ENCODE data around the gene SLC32A1. TPM values are rescaled to one million over a fixed set of nuclear protein-coding genes. Genes with fewer than 3 reads are reported as not detected.

The SLC32A1 gene
- total RNA-seq, 1 experiment from 2014 or later, result 0.24 TPM

GRCh38 chr20:38751360-38751976 lies 27.2 kb downstream of the SLC32A1 start:
- Histone ChIP-seq H3K9me3 (ENCODE audit: control insufficient read depth, low read depth, low read length) (no peaks in the 10 kb centered on the region), H4K91ac (ENCODE audit: insufficient read length, low read depth, low read length) (no peak overlapping the region), H3K4me2 (ENCODE audit: insufficient read depth, insufficient read length, low read length) (no peak overlapping the region), H2AK5ac (ENCODE audit: insufficient read length, low read length) (no peak overlapping the region), H3K27me3 (ENCODE audit: insufficient read depth, low read length) (no peaks in the 10 kb centered on the region; the same call in 1 of the 2 replicates), H3K23me2 (ENCODE audit: insufficient read length, low read depth, low read length, poor library complexity, severe bottlenecking) (peaks cover 2% of the 10 kb centered on the region), H3K9ac (ENCODE audit: extremely low read depth, insufficient read length, low read length) (no peak overlapping the region), H4K5ac (ENCODE audit: insufficient read length, low read depth, low read length) (no peak overlapping the region), H3K4me1 (ENCODE audit: insufficient read depth, low read length) (no peaks in the 10 kb centered on the region; the same call in 1 of the 2 replicates), H3K23ac (ENCODE audit: insufficient read length, low read depth, low read length) (no peak overlapping the region), H2BK5ac (ENCODE audit: insufficient read length, low read length) (no peak overlapping the region), H4K20me1 (ENCODE audit: control insufficient read depth, insufficient read depth, insufficient read length) (no peaks in the 10 kb centered on the region), H3K79me1 (ENCODE audit: insufficient read depth, low read depth, low read length, poor library complexity, severe bottlenecking) (no peaks in the 10 kb centered on the region), H4K8ac (replicated peaks; ENCODE audit: insufficient read length, low read depth, low read length) (no peak overlapping the region), H2BK20ac (ENCODE audit: low read depth, low read length, poor library complexity, severe bottlenecking) (no peak overlapping the region), H2BK12ac (ENCODE audit: insufficient read length, low read depth, low read length) (no peak overlapping the region), H3K4ac (ENCODE audit: low read depth, low read length) (no peak overlapping the region), H3K56ac (ENCODE audit: insufficient read length, low read depth, low read length) (no peak overlapping the region), H3T11ph (ENCODE audit: low read length) (no peak overlapping the region), H2AFZ (ENCODE audit: low read length) (no peak overlapping the region), H2BK120ac (ENCODE audit: low read depth, low read length, poor library complexity, severe bottlenecking) (no peak overlapping the region), H2BK15ac (ENCODE audit: low read depth, low read length) (no peak overlapping the region), H3K79me2 (ENCODE audit: insufficient read depth, low read length) (no peaks in the 10 kb centered on the region), H3K18ac (ENCODE audit: insufficient read length, low read depth, low read length) (no peak overlapping the region), H3K27ac (ENCODE audit: insufficient read length, low read depth, low read length) (no peak overlapping the region), H3K14ac (ENCODE audit: insufficient read depth, low read length) (no peak overlapping the region)
- TF ChIP-seq, protein P1, sequence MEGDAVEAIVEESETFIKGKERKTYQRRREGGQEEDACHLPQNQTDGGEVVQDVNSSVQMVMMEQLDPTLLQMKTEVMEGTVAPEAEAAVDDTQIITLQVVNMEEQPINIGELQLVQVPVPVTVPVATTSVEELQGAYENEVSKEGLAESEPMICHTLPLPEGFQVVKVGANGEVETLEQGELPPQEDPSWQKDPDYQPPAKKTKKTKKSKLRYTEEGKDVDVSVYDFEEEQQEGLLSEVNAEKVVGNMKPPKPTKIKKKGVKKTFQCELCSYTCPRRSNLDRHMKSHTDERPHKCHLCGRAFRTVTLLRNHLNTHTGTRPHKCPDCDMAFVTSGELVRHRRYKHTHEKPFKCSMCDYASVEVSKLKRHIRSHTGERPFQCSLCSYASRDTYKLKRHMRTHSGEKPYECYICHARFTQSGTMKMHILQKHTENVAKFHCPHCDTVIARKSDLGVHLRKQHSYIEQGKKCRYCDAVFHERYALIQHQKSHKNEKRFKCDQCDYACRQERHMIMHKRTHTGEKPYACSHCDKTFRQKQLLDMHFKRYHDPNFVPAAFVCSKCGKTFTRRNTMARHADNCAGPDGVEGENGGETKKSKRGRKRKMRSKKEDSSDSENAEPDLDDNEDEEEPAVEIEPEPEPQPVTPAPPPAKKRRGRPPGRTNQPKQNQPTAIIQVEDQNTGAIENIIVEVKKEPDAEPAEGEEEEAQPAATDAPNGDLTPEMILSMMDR (conservative IDR thresholded peaks at IDR 0.05), result peak; percentile 80
- H3K4me1 Mint-ChIP-seq, result peaks cover 15 to 16% of the 10 kb centered on the region in 2 experiments
- no peak overlapping the region for H3K27ac Mint-ChIP-seq
- DNase-seq, result no peak
- peaks cover 20% of the 10 kb centered on the region for H3K27me3 Mint-ChIP-seq (ENCODE audit: low read depth)
- H3K4me3 Mint-ChIP-seq, result no peak overlapping the region
- WGBS (ENCODE audit: extremely low coverage, insufficient read length, low lambda C conversion rate), result no CpG with 5 or more reads among the region's 5 CpGs
- peaks cover 20 to 43% (median 43%) of the 10 kb centered on the region in 3 experiments; a peak in 6 of 7 replicates for H3K36me3 Mint-ChIP-seq (ENCODE audit: insufficient read depth in 1 of 3, low read depth in 3 of 3)
- H3K9me3 Mint-ChIP-seq, result no peaks in the 10 kb centered on the region

Data from H9 (cell line).